Pancreas (tissue), 10 donors: Measurements from ENCODE around the gene ADCYAP1R1. TPM values are rescaled to one million over a fixed set of nuclear protein-coding genes. Genes with fewer than 3 reads are reported as not detected.

Source experiments
- ATAC-seq, 4 donors: fragments of 200-7000 bp; cut with Tn5 transposase; one replicate each; pipeline versions ENCODE4 v1.8.0 to v1.9.1; 2020; ENCODE audit warnings: mild to moderate bottlenecking in 4 of 4, moderate library complexity in 4 of 4
- DNase-seq, 6 donors: peaks; one replicate each; pipeline ENCODE4 v3.0.0-alpha.2; 2020
- FAIRE-seq: peaks from 2 replicates; lab custom pipeline; 2012; peaks lifted over from hg19 to GRCh38; lab: Jason Lieb, UNC
- H3K27ac ChIP-seq, 4 donors: fragments of 200-600 bp; sonication (generic); 1 replicate in 3 of 4; 2 replicates in 1 of 4; pipeline versions ENCODE4 v1.5.0 to v1.8.0; 2020
- H3K27me3 ChIP-seq, 4 donors: fragments of 200-600 bp; one replicate each; pipeline ENCODE4 v1.8.0; 2021
- H3K36me3 ChIP-seq, 3 donors: fragments of 200-600 bp; sonication (generic) in 1 of 3; one replicate each; pipeline versions ENCODE4 v1.5.0 to v1.8.0; 2020 to 2021
- H3K4me1 ChIP-seq, 3 donors: fragments of 200-600 bp; one replicate each; pipeline ENCODE4 v1.8.0; 2021
- H3K4me3 ChIP-seq, 4 donors: fragments of 200-600 bp; sonication (generic) in 2 of 4; one replicate each; pipeline versions ENCODE4 v1.5.0 to v1.8.0; 2020 to 2021
- H3K9me3 ChIP-seq, 4 donors: fragments of 200-600 bp; one replicate each; pipeline ENCODE4 v1.8.0; 2021
- CTCF ChIP-seq, 4 donors: fragments of 200-600 bp; sonication (generic) in 3 of 4; IDR thresholded peaks; one replicate each; pipeline versions ENCODE4 v1.5.0 to v1.8.0; 2021; ENCODE audit warnings: antibody characterized with exemption in 4 of 4
- WGBS, 2 donors: extraction: QIAGEN DNeasy Blood & Tissue Kit; methylation state at CpG; one replicate each; pipeline ENCODE4 v1.1.7; 2013; 5-methylcytosine and 5-hydroxymethylcytosine counted together
- intact Hi-C, 3 donors: fragments of 100-400 bp; cut with DNase I; formaldehyde crosslinking; loops; one replicate each; pipeline versions ENCODE4 v1.11.1 to v1.14.2; 2022
- polyA plus RNA-seq, 2 donors: library from polyadenylated mRNA; stranded (reverse); fragments of 200-250 nt; gene quantifications; one replicate each; pipeline ENCODE4 v1.2.3, GENCODE V29; 2013
- total RNA-seq, 6 donors: library from RNA; stranded (reverse); fragmentation: NEBNext Ultra II Directional in 4 of 6; extraction: Animal tissue kit (Norgen Biotek cat#: 25700) in 4 of 6; gene quantifications; one replicate each; pipeline versions ENCODE4 v1.2.1 to v1.2.4, GENCODE V29; 2021 to 2023
- donor health status: healthy with polysubstance abuse.
- donor health status: DM: no; HTN: no; CAD: no; lungs with moderate emphysema.
- donor health status: DM: no; HTN: no; CAD: no.
- donor health status: control.
- donor health status: control.
- donor health status: Bipolar disorder and iron deficiency.
- donor health status: DM: yes; HTN: yes; CAD: no.
- donor health status: DM: no; HTN: no; CAD: no.
- donor health status: DM: no; HTN: no; CAD: no.
- donor health status: DM: yes; HTN: yes; CAD: no.

Gene ADCYAP1R1
- total and polyA plus RNA-seq, 8 donors, result 0.27 to 2.7 (median 0.55) TPM

GRCh38 chr7:31056775-31057346 lies 4.8 kb downstream of the ADCYAP1R1 start:
- Histone ChIP-seq H3K27me3 (peaks cover 0 to 12% (median 0%) of the 10 kb centered on the region in 4 donors), H3K27ac (no peak overlapping the region), H3K4me1 (no peaks in the 10 kb centered on the region), H3K9me3 (no peaks in the 10 kb centered on the region), H3K4me3 (no peak overlapping the region), H3K36me3 (no peaks in the 10 kb centered on the region)
- FAIRE-seq (no peak), ATAC-seq (peak in 1 of 4 donors; percentile 36), DNase-seq (no peak)
- no peak for TF ChIP-seq CTCF (IDR thresholded peaks at IDR 0.05)
- intact Hi-C loops, result no loop called here
- WGBS, 2 donors, result 36 to 40% methylated on average over 10 of the region's 10 CpGs

GRCh38 chr7:31058122-31058521 lies 6.0 kb downstream of the ADCYAP1R1 start:
- Histone ChIP-seq H3K27me3 (peaks cover 0 to 6% (median 0%) of the 10 kb centered on the region in 4 donors), H3K36me3 (no peaks in the 10 kb centered on the region), H3K4me3 (no peak overlapping the region), H3K9me3 (no peaks in the 10 kb centered on the region), H3K4me1 (no peaks in the 10 kb centered on the region), H3K27ac (no peak overlapping the region)
- FAIRE-seq (no peak), DNase-seq (no peak), ATAC-seq (peak in 2 of 4 donors; percentile 24 to 54)
- intact Hi-C loops, result no loop called here
- TF ChIP-seq CTCF (IDR thresholded peaks at IDR 0.05), result no peak
- 59 to 72% methylated on average over 7 of the region's 7 CpGs for WGBS, 2 donors

GRCh38 chr7:31058688-31059087 lies 6.6 kb downstream of the ADCYAP1R1 start:
- Histone ChIP-seq H3K4me1 (no peaks in the 10 kb centered on the region), H3K9me3 (no peaks in the 10 kb centered on the region), H3K36me3 (no peaks in the 10 kb centered on the region), H3K4me3 (no peak overlapping the region), H3K27me3 (peaks cover 0 to 3% (median 0%) of the 10 kb centered on the region in 4 donors), H3K27ac (no peak overlapping the region)
- FAIRE-seq (no peak), ATAC-seq (no peak), DNase-seq (no peak)
- WGBS, 2 donors, result 81% methylated on average over 3 of the region's 3 CpGs
- TF ChIP-seq CTCF (IDR thresholded peaks at IDR 0.05), result no peak
- intact Hi-C loops, result no loop called here

- no peak for TF ChIP-seq CTCF (IDR thresholded peaks at IDR 0.05)
- DNase-seq (no peak), FAIRE-seq (no peak), ATAC-seq (no peak)
- Histone ChIP-seq H3K4me3 (no peak overlapping the region), H3K27ac (no peak overlapping the region), H3K4me1 (no peaks in the 10 kb centered on the region), H3K9me3 (no peaks in the 10 kb centered on the region), H3K27me3 (peaks cover 0 to 3% (median 0%) of the 10 kb centered on the region in 4 donors), H3K36me3 (no peaks in the 10 kb centered on the region)
- WGBS, 2 donors, result 36 to 52% methylated on average over 4 to 8 of the region's 8 CpGs
- intact Hi-C loops, result no loop called here
Measured at GRCh38 chr7:31059551-31059950, 7.4 kb downstream of the ADCYAP1R1 start.

GRCh38 chr7:31061185-31061584 lies 9.1 kb downstream of the ADCYAP1R1 start:
- intact Hi-C loops, result no loop called here
- no peaks in the 10 kb centered on the region for H3K36me3 ChIP-seq
- 57 to 75% methylated on average over 5 of the region's 5 CpGs for WGBS, 2 donors
- ATAC-seq (no peak), DNase-seq (no peak), FAIRE-seq (no peak)
- H3K27ac ChIP-seq, result no peak overlapping the region
- H3K27me3 ChIP-seq, result peaks cover 0 to 3% (median 0%) of the 10 kb centered on the region in 4 donors
- no peak for TF ChIP-seq CTCF (IDR thresholded peaks at IDR 0.05)
- H3K4me1 ChIP-seq, result no peaks in the 10 kb centered on the region
- no peak overlapping the region for H3K4me3 ChIP-seq
- H3K9me3 ChIP-seq, result no peaks in the 10 kb centered on the region
